ENCODE data around the gene RNF224.

The RNF224 gene

GRCh38 chr9:137227054-137227852, at the start of gene RNF224:
TSS of gene RNF224 (plus strand) at chr9:137227502. CDS start at chr9:137228336, 834 bp downstream.
- DNase-seq: peak; percentile 85

- no peak for DNase-seq
Observed at GRCh38 chr9:137178201-137178938, 48.9 kb upstream of the RNF224 start.

DNA sequence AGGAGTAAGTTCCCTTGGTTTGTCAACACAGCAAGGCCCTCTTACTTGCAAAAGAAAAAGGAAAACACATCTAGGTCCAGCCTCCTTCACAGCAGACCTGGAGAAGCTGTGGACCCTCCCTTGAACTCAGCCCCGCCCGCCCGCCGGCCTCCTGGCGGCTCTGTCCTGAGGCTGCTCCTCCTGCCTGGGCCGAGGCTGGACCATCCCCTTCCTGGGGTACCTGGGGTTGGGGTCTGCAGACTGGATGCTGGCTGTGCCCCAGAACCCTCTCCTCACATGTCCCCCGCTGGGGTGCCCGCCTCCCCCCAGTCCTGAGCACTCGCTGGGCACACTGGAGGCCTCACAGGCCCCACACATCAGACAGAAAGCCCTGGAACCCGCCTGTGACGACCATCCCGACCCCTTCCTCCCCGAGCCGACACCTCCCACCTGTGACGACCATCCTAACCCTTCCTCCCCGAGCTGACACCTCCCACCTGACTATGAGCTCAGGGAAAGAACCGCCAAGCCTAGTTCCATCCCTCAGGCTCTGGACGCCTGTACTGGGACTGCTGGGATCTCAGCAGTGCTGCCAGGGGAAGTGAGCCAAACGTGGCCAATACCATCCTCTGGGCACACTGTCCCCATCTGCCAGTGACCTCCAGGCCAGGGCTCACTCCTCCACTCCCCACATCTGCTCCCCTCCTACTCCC, 48.2 kb upstream of the RNF224 start:
- no peak for DNase-seq

- no peak for DNase-seq
Observed at GRCh38 chr9:137179761-137180160, 47.5 kb upstream of the RNF224 start.

- DNase-seq: no peak
Observed at GRCh38 chr9:137180491-137180890, 46.8 kb upstream of the RNF224 start.

- no peak for DNase-seq
Observed at GRCh38 chr9:137181680-137182079, 45.6 kb upstream of the RNF224 start.

GRCh38 chr9:137182836-137183235, 44.5 kb upstream of the RNF224 start:
- no peak for DNase-seq

DNA sequence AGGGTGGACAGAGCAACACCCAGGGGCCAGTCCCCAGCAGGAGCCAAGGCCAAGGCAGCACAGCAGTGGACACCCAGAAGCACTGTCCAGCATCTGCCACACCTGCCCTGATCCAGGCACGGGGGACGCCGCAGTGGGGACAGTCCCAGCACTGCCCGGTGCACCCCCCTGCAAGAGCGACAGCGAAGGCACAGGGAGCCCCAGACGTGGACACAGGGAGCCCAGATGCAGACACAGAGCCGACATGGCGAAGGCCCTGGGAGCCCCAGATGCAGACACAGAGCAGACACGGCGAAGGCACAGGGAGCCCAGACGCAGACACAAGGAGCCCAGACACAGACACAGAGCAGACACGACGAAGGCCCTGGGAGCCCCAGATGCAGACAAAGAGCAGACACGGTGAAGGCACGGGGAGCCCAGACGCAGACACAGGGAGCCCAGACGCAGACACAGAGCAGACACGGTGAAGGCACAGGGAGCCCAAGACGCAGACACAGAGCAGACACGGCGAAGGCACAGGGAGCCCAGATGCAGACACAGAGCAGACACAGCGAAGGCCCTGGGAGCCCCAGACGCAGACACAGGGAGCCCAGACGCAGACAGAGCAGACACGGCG, 43.2 kb upstream of the RNF224 start:
- DNase-seq: no peak

- DNase-seq: no peak
Observed at GRCh38 chr9:137184881-137185660, 42.2 kb upstream of the RNF224 start.

DNA sequence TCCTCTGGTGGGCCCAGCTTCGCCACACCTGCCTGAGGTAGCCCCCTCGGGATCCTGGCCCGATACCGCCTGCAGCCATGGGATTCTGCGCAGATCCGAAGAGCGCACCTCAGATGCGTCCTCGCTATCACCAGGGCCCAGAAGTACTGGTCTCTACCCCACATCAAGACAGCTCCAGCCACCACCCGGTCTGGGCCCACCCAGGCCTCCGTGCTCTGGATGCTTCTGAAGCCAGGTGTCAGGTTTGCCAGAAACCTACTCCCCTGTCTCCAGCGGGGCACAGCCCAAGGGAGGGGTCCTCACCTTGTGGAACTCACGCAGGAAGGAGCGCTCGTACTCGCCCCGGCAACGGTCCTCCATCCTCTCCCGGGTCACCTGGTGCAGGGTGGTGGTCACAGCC, 41.4 kb upstream of the RNF224 start:
- no peak for DNase-seq

GRCh38 chr9:137186385-137186784, 40.9 kb upstream of the RNF224 start:
- DNase-seq: no peak

GRCh38 chr9:137187386-137187785, 39.9 kb upstream of the RNF224 start:
- no peak for DNase-seq

DNA sequence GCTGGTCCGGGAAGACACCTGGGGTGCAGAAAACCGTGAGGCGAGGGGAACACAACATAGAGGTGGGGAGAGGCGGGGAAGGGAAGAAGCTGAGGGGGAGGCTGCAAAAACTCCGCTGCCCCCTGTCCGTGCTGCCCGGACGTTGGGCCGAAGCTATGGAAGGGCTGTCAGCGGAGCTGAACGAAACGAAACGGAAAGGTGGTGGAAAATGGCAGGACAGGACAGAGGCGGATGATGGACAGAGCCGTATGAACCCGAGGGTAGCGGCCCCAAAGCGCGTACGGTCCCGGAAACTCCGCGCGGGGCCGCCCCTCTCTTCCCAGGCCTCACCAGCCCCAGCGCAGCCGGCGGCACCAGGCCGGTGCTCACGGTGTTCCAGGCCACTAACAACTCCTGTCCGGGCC, 39.2 kb upstream of the RNF224 start:
- no peak for DNase-seq

DNA sequence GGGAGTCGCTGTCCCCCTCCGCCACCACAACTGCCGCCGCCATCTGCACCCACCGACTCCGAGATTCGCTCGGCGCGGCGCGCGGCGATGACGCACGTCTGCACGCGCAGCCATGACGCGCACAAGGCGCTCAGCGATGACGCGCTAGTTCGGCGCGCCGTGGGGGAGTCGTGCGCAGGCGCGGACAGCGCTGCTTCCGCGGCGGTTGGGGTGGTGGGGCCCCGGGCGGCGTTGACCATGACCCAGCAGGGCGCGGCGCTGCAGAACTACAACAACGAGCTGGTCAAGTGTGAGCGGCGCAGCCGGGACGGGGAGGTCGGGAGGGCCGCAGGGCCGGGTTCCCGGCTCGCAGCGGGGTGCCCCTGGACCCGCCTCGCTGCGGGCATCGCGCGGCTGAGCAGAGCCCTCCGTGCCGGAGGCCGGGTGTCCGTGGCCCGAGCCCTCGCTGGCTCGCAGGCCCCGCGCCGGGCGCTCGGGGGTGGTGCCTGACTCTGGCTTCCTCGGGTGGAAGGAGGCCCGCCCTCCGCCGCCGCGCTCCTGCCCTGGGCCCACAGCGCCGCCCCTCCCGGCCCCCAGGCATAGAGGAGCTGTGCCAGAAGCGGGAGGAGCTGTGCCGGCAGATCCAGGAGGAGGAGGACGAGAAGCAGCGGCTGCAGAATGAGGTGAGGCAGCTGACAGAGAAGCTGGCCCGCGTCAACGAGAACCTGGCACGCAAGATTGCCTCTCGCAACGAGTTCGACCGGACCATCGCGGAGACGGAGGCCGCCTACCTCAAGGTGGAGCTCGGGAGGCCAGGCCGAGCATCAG, 38.6 kb upstream of the RNF224 start, which contains the start of the genes ANAPC2 and SSNA1:
Gene ANAPC2, minus strand, starts transcription at position 71 of the 807 bp plus-strand sequence. Its CDS starts 28 bp downstream, at position 43.
Gene SSNA1, plus strand, starts transcription at position 187 of the 807 bp plus-strand sequence. Its CDS starts 51 bp downstream, at position 238.
- DNase-seq: peak; percentile 92

DNA sequence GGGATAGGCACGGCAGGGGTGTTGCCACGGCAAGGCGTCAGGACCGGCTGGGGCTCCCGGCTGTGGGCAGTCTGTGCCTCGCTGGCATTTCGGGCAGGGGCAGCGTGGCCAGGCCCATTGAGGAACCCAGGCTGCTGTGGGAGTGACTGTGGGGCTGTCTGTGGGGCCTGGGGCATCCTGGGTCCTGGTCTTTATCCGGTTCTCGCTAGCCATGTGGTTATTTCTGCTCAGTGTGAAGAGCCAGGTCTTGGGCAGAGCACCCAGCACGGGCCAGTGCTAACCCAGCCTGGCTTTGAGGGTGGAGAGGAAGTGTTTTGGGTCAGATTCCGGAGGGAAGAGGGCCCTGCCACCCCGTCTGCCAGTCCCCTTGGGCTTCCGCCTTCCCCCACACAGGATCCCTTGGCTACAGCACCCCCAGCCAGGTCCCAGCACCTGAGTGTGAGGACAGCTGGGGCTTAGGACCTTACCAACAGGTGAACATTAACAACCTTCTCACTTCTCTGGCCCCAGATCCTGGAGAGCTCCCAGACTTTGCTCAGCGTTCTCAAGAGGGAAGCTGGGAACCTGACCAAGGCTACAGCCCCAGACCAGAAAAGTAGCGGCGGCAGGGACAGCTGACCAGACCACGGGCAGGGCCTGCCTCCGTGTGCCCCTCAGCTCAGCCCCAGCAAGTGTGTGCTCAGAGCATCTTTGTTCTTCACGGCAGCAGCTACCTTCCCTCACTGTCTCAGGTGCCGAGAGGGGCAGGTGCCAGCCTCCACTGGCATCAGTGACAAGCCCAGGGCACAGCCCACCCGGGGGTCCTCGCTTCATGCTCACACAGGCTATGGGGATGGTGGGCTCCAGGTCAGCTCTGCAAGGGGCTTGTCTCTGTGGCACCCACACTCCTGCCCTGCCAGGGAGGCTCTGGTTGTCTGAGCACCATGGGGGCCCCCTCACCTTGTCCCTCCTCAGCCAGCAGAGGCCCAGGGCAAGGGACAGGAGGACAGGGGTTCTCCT, 37.7 kb upstream of the RNF224 start:
- no peak for DNase-seq

DNA sequence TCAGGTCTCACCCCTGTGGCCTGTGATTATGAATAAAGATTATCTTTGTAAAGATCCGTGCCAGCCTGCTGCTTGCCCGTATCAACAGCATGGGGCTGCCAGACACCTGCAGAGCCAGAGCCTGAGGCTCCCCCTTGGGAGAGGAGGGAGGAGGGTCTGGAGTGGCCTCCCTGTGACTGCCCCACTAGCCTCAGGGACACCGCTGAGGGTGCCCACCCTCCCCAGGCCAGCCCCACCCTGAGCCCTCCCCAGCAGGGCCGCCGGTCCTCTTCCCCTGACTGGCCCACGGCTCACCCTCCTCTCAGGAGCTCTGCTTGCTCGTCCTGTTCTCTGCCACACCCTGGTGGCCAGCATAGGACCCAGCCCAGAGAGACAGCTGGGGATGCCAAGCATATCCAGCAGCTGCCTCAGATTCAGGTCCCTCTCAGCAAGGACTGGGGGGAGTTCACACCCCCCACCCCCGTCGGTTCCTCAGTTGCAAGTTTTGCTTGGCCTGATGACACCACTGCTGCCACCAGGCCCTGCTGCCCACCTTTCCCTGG, 36.9 kb upstream of the RNF224 start:
- DNase-seq: no peak

DNA sequence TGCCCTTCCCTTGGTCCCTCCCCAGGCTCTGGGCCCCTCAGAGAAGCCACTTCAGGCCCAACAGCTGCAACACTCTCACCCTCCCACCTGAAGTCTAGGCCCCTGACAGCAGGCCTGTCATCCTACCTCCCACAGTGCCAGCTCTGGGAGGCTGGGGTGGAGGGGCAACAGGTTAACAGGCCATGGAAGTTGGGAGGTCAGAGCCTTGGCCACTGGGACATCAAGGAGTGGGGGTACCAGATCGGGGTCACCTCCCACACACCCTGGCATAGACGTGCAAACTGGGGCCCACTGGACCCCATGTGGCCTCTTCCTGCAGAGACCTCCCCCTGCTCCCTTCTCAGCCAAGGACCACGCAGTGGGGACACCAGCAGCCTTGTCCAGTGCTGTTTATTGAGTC, 36.1 kb upstream of the RNF224 start:
- no peak for DNase-seq

- no peak for DNase-seq
Observed at GRCh38 chr9:137191691-137192447, 35.4 kb upstream of the RNF224 start.

DNA sequence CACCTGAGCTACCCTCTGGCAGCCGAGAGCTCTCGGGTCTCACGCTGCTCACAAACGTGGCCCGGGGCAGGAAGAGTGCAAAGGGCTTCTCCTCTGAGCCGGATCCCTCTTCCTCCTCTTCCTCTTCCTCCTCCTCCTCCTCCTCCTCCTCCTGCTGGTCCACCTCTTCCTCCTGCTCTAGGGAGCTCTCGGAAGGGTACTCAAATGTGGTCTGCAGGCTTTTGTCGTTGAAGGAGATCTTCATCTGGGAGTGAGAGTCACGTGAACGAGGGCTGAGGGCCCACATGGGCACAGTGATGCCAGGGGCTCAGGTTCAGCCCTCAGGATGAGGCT, 34.9 kb upstream of the RNF224 start:
- no peak for DNase-seq

Measured in CD4-positive, alpha-beta T cell treated with Interleukin-6 for 4 hours (primary cell).